Fibroblast of the aortic adventitia (primary cell): Measurements from ENCODE around the gene MUC5AC. TPM values are rescaled to one million over a fixed set of nuclear protein-coding genes. Genes with fewer than 3 reads are reported as not detected.

Experiments
- DNase-seq: peaks from one replicate; pipeline ENCODE4 v3.0.0-alpha.2; 2010; ENCODE audit warnings: low read depth
- H3K4me3 ChIP-seq: 2 replicates; pipeline ENCODE4 v1.5.1; 2011; ENCODE audit warnings: low read depth, mild to moderate bottlenecking, control low read depth, low read length, moderate library complexity
- CTCF ChIP-seq: IDR thresholded peaks from 2 replicates; pipeline ENCODE4 v1.5.1; 2011; ENCODE audit warnings: mild to moderate bottlenecking, low read length, control low read depth, inconsistent platforms; ENCODE audit not compliant: insufficient read depth
- total RNA-seq: library from RNA; depleted of rRNA; stranded (reverse); fragments of >200 nt; gene quantifications from 2 replicates; pipeline ENCODE4 v1.2.3, GENCODE V29; 2012; ENCODE audit warnings: low replicate concordance

The MUC5AC gene
- total RNA-seq, 1 donor = under 0.01 TPM

GRCh38 chr11:1122664-1123002, 35.1 kb upstream of the MUC5AC start:
- H3K4me3 ChIP-seq = no peak overlapping the region
- no peak for DNase-seq
- no peak for TF ChIP-seq CTCF

GRCh38 chr11:1123970-1124369, 33.8 kb upstream of the MUC5AC start:
- no peak for DNase-seq
- H3K4me3 ChIP-seq = no peak overlapping the region
- no peak for TF ChIP-seq CTCF

GRCh38 chr11:1125803-1126202, 31.9 kb upstream of the MUC5AC start:
- no peak for TF ChIP-seq CTCF
- no peak for DNase-seq

GRCh38 chr11:1126491-1126926, 31.2 kb upstream of the MUC5AC start:
- no peak for TF ChIP-seq CTCF
- no peak for DNase-seq
- H3K4me3 ChIP-seq = no peak overlapping the region

More at GRCh38 chr11:1125803-1126202, 31.9 kb upstream of the MUC5AC start:
- H3K4me3 ChIP-seq = no peak overlapping the region

GRCh38 chr11:1126935-1127663, 30.7 kb upstream of the MUC5AC start:
- TF ChIP-seq CTCF = no peak
- DNase-seq = no peak
- no peak overlapping the region for H3K4me3 ChIP-seq

- DNase-seq = no peak
- no peak overlapping the region for H3K4me3 ChIP-seq
- TF ChIP-seq CTCF = no peak
Measured at GRCh38 chr11:1127664-1128162, 30.0 kb upstream of the MUC5AC start.
